ENCODE measurements around the gene CDCA3. TPM values are rescaled to one million over a fixed set of nuclear protein-coding genes. Genes with fewer than 3 reads are reported as not detected.

CDCA3 gene
- total RNA-seq, 6 experiments from 2014 or later: 0.62 to 1.7 (median 1.3) TPM

DNA sequence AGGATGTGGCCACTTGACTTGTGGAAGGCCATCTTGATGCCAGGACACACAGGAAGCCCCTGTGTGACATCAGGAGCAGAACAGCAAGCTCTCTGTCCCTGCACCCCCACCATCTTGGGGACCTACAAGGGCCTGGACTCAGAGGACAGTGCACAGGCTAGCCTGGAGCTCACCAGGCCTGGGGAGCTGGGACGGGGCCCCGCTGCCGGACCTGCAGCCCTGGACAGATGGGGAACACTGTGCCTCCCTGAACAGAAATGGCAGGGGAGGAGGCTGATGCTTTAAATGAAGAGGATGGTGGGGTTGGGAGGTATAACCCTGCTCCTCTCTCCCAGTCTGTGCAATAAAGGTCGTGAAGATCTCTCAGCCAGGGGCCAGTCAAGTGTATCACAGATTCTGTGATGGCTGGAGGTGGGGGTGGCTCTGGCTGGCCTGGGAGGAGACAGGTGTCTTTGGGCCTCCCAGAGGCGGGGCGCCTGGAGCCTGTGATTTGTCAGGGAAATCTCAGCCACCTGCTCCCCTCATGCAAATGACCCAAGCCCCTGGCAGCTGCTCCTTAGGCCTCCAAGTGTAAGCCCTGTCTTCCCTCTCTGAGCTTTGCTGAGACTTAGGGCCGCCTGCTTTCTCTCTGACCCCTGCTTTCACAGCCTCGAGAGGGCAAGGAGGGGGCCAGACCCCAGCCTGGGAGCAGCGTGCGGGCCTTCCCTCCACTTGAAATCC lies 11.4 kb downstream of the CDCA3 start:
- Histone ChIP-seq H3K4me3 (no peak overlapping the region), H3K27ac (no peak overlapping the region), H3K9me3 (no peaks in the 10 kb centered on the region), H3K27me3 (no peaks in the 10 kb centered on the region), H3K4me1 (no peaks in the 10 kb centered on the region), H3K36me3 (no peaks in the 10 kb centered on the region)
- WGBS (ENCODE audit: insufficient coverage, low coverage, low lambda C conversion rate, missing lambda C conversion rate): no CpG with 5 or more reads among the region's 10 CpGs
- ATAC-seq (no peak), DNase-seq (no peak)
- intact Hi-C loops (cut with DNase I): loop anchor here in 1 of 2 donors (5.0 to 10.0 kb wide), 2 partner anchors 107 to 215 kb away; no protein-coding TSS in a partner anchor
- no peak for TF ChIP-seq POLR2A (IDR thresholded peaks at IDR 0.05)
- TF ChIP-seq, protein P1, sequence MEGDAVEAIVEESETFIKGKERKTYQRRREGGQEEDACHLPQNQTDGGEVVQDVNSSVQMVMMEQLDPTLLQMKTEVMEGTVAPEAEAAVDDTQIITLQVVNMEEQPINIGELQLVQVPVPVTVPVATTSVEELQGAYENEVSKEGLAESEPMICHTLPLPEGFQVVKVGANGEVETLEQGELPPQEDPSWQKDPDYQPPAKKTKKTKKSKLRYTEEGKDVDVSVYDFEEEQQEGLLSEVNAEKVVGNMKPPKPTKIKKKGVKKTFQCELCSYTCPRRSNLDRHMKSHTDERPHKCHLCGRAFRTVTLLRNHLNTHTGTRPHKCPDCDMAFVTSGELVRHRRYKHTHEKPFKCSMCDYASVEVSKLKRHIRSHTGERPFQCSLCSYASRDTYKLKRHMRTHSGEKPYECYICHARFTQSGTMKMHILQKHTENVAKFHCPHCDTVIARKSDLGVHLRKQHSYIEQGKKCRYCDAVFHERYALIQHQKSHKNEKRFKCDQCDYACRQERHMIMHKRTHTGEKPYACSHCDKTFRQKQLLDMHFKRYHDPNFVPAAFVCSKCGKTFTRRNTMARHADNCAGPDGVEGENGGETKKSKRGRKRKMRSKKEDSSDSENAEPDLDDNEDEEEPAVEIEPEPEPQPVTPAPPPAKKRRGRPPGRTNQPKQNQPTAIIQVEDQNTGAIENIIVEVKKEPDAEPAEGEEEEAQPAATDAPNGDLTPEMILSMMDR (IDR thresholded peaks at IDR 0.05): no peak

DNA sequence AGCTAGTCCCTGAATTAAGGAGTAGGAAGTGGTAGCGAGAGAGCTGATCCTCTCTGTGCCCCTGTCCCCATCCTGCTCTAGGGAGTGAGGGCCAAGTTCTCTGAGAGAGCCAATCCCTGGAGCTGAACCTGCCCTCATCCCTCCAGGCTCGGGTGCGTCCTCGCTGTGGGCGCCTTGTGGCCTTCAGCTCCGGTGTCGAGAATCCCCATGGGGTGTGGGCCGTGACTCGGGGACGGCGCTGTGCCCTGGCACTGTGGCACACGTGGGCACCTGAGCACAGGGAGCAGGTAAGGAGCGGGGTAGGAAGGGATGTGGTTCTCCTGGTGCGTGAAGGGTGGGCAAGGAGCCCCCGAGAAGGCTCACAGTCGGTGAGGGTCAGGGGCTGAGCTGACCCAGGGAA lies 12.2 kb downstream of the CDCA3 start:
- no peaks in the 10 kb centered on the region for H3K9me3 ChIP-seq
- intact Hi-C loops (cut with DNase I): loop anchor here in 1 of 2 donors (5.0 to 10.0 kb wide), 2 partner anchors 107 to 214 kb away; no protein-coding TSS in a partner anchor
- no peaks in the 10 kb centered on the region for H3K27me3 ChIP-seq
- 85% methylated on average over 11 of the region's 16 CpGs for WGBS (ENCODE audit: insufficient coverage, low coverage, low lambda C conversion rate, missing lambda C conversion rate)
- ATAC-seq (no peak), DNase-seq (no peak)
- no peak for TF ChIP-seq POLR2A (IDR thresholded peaks at IDR 0.05)
- TF ChIP-seq, protein P1 (IDR thresholded peaks at IDR 0.05): no peak
- no peaks in the 10 kb centered on the region for H3K4me1 ChIP-seq
- H3K27ac ChIP-seq: no peak overlapping the region
- no peak overlapping the region for H3K4me3 ChIP-seq
- H3K36me3 ChIP-seq: no peaks in the 10 kb centered on the region

DNA sequence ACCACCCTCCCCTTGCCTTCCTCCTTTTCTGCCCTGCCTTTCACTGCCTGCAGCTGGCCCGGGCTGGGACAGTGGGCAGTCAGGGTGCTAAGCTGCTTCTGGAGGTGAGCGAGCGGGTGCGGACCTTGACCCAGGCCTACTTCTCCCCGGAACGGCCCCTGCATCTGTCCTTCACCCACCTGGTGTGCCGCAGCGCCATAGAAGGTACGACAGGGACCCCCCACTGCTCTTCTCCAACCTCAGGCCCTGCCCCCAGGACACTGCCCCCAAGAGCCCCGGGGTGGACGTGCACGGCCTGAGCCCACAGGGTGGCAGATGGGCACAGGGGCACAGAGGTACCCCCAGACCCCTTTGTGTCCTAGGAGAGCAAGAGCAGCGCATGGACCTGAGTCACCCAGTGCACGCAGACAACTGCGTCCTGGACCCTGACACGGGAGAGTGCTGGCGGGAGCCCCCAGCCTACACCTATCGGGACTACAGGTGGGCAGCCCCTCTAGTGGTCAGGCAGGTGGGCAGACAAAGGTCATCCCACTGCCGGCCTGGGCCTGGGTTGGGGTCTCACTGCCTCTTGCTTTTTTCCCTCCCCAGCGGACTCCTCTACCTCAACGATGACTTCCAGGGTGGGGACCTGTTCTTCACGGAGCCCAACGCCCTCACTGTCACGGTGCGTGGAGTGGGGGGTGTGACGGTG lies 13.6 kb downstream of the CDCA3 start:
- Histone ChIP-seq H3K4me1 (no peaks in the 10 kb centered on the region), H3K27me3 (no peaks in the 10 kb centered on the region), H3K4me3 (no peak overlapping the region), H3K36me3 (no peaks in the 10 kb centered on the region), H3K27ac (no peak overlapping the region), H3K9me3 (no peaks in the 10 kb centered on the region)
- no peak for ATAC-seq
- 67% methylated on average over 1 of the region's 26 CpGs for WGBS (ENCODE audit: insufficient coverage, low coverage, low lambda C conversion rate, missing lambda C conversion rate)
- DNase-seq: no peak
- no peak for TF ChIP-seq POLR2A (IDR thresholded peaks at IDR 0.05)
- TF ChIP-seq, protein P1 (IDR thresholded peaks at IDR 0.05): no peak
- intact Hi-C loops (cut with DNase I): loop anchor here in 1 of 2 donors (5.0 to 10.0 kb wide), 2 partner anchors 105 to 213 kb away; no protein-coding TSS in a partner anchor

DNA sequence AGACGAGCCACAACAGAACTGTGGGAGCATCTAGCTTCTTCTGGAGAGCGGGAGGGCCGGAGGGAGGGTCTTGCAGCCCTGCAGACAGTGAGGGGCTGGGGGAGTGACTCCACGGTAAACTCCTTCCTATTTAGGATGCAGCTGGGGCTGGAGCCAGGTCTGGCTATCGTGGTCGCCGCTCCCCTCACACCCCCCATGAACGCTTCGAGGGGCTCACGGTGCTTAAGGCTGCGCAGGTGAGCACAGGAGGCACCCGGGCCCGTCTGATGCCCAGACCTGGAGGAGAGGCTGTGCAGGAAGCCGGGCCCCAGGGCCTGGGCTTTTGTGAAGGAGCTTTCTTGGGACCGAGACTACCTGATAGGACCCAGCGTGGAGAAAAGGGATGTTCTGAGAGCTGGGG lies 14.2 kb downstream of the CDCA3 start:
- H3K4me1 ChIP-seq: no peaks in the 10 kb centered on the region
- TF ChIP-seq, protein P1 (IDR thresholded peaks at IDR 0.05): no peak
- no peak for TF ChIP-seq POLR2A (IDR thresholded peaks at IDR 0.05)
- 49% methylated on average over 3 of the region's 16 CpGs for WGBS (ENCODE audit: insufficient coverage, low coverage, low lambda C conversion rate, missing lambda C conversion rate)
- no peak overlapping the region for H3K27ac ChIP-seq
- intact Hi-C loops (cut with DNase I): loop anchor here in 1 of 2 donors (5.0 to 10.0 kb wide), 2 partner anchors 105 to 212 kb away; no protein-coding TSS in a partner anchor
- ATAC-seq (no peak), DNase-seq (no peak)
- no peaks in the 10 kb centered on the region for H3K27me3 ChIP-seq
- no peak overlapping the region for H3K4me3 ChIP-seq
- H3K36me3 ChIP-seq: no peaks in the 10 kb centered on the region
- no peaks in the 10 kb centered on the region for H3K9me3 ChIP-seq
